Upper lobe of left lung (tissue), 4 donors: ENCODE results near the gene TRIM52.
"Not testable (repeated sequence)": the region's sequence is repeated elsewhere in the genome, so short reads cannot be mapped to it uniquely, and the experiment has no call there.

Experiments
- EP300 ChIP-seq, 4 donors: sonication (generic); formaldehyde crosslinking; IDR thresholded peaks; one replicate each; pipeline ENCODE4 v1.5.1; 2017; ENCODE audit warnings: antibody characterized with exemption in 4 of 4, control low read depth in 2 of 4
- TF ChIP-seq, protein P1 (sequence below), 6 experiments: fragments of 450-650 bp in 4 of 6; fragments of 200-600 bp in 2 of 6; sonication (generic) in 2 of 6; IDR thresholded peaks; one replicate each; pipeline ENCODE4 v1.5.1; 2016 to 2019; ENCODE audit warnings: antibody characterized with exemption in 6 of 6

- TF ChIP-seq, protein P1, sequence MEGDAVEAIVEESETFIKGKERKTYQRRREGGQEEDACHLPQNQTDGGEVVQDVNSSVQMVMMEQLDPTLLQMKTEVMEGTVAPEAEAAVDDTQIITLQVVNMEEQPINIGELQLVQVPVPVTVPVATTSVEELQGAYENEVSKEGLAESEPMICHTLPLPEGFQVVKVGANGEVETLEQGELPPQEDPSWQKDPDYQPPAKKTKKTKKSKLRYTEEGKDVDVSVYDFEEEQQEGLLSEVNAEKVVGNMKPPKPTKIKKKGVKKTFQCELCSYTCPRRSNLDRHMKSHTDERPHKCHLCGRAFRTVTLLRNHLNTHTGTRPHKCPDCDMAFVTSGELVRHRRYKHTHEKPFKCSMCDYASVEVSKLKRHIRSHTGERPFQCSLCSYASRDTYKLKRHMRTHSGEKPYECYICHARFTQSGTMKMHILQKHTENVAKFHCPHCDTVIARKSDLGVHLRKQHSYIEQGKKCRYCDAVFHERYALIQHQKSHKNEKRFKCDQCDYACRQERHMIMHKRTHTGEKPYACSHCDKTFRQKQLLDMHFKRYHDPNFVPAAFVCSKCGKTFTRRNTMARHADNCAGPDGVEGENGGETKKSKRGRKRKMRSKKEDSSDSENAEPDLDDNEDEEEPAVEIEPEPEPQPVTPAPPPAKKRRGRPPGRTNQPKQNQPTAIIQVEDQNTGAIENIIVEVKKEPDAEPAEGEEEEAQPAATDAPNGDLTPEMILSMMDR (IDR thresholded peaks at IDR 0.05), result not testable (repeated sequence)
- not testable (repeated sequence) for TF ChIP-seq EP300 (IDR thresholded peaks at IDR 0.05)
Observed at GRCh38 chr5:181287331-181287730, 26.4 kb upstream of the TRIM52 start.
